ENCODE results near the gene TAS2R40. TPM values are rescaled to one million over a fixed set of nuclear protein-coding genes. Genes with fewer than 3 reads are reported as not detected.

TAS2R40 gene
- polyA plus RNA-seq, 2 of the 4 experiments (the other 2 are of a cell fraction): not detected

DNA sequence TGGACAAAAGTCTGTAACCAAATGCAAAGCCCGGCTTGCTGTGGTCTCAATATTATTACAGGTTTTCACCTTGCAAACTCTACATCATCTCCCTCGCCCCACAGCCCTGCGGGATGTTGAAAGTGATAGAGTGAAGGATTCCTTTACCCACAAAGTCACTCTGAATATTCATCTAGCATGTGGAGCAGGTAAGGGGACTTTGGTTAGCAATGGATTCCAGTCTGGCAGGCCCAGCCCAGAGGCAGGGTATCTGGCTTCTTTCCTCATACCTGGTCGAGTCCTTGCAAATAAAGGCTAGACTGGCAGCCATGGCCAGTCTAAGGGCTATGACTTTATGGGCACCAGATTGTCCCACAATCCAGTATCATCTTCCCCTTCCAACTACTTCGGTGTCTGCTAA is 3.2 kb downstream of the TAS2R40 start:
- Histone ChIP-seq H3K27ac (no peak overlapping the region), H3K4me2 (no peak overlapping the region), H3K4me1 (no peaks in the 10 kb centered on the region), H3K4me3 (no peak overlapping the region), H3K9me3 (no peaks in the 10 kb centered on the region)
- WGBS (ENCODE audit: missing lambda C conversion rate): 29% methylated on average over 5 of the region's 5 CpGs
- TF ChIP-seq POLR2A (IDR thresholded peaks at IDR 0.05; ENCODE audit: low read length) (no peak), ZNF302 (CRISPR knock-in tag; IDR thresholded peaks at IDR 0.05) (no peak), E2F6 (IDR thresholded peaks at IDR 0.05; ENCODE audit: borderline replicate concordance, low read depth) (no peak), ZSCAN20 (CRISPR knock-in tag; IDR thresholded peaks at IDR 0.05) (no peak), HOXB13 (CRISPR knock-in tag; IDR thresholded peaks at IDR 0.05; ENCODE audit: low read depth) (no peak), SREBF2 (IDR thresholded peaks at IDR 0.05) (no peak), EHMT2 (IDR thresholded peaks at IDR 0.05; ENCODE audit: low read depth) (no peak), KDM5A (IDR thresholded peaks at IDR 0.05) (no peak), FOXS1 (CRISPR knock-in tag; IDR thresholded peaks at IDR 0.05) (no peak), CBX2 (IDR thresholded peaks at IDR 0.05; ENCODE audit: borderline replicate concordance, low read depth) (no peak), KDM1A (IDR thresholded peaks at IDR 0.05; ENCODE audit: low read depth) (no peak), RCOR1 (IDR thresholded peaks at IDR 0.05; ENCODE audit: low read depth, low read length) (no peak), HOXA7 (CRISPR knock-in tag; IDR thresholded peaks at IDR 0.05) (no peak), MAFK (IDR thresholded peaks at IDR 0.05; ENCODE audit: partially characterized antibody) (no peak), CEBPB (IDR thresholded peaks at IDR 0.05) (no peak), RNF2 (IDR thresholded peaks at IDR 0.05; ENCODE audit: borderline replicate concordance, low read depth) (no peak), NPAS2 (CRISPR knock-in tag; IDR thresholded peaks at IDR 0.05; ENCODE audit: borderline replicate concordance) (no peak), TP53 (CRISPR knock-in tag; IDR thresholded peaks at IDR 0.05) (no peak)
- TF ChIP-seq, protein P1, sequence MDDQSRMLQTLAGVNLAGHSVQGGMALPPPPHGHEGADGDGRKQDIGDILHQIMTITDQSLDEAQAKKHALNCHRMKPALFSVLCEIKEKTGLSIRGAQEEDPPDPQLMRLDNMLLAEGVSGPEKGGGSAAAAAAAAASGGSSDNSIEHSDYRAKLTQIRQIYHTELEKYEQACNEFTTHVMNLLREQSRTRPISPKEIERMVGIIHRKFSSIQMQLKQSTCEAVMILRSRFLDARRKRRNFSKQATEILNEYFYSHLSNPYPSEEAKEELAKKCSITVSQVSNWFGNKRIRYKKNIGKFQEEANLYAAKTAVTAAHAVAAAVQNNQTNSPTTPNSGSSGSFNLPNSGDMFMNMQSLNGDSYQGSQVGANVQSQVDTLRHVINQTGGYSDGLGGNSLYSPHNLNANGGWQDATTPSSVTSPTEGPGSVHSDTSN (IDR thresholded peaks at IDR 0.05): no peak
- TF ChIP-seq, protein P2, sequence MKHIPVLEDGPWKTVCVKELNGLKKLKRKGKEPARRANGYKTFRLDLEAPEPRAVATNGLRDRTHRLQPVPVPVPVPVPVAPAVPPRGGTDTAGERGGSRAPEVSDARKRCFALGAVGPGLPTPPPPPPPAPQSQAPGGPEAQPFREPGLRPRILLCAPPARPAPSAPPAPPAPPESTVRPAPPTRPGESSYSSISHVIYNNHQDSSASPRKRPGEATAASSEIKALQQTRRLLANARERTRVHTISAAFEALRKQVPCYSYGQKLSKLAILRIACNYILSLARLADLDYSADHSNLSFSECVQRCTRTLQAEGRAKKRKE (CRISPR knock-in tag; IDR thresholded peaks at IDR 0.05; ENCODE audit: low read depth): no peak
- CTCF ChIA-PET: interaction anchor here (1.7 kb wide), 1 partner anchor 222 kb away, joined by 6 read pairs; no protein-coding TSS in a partner anchor
- DNase-seq (ENCODE audit: low read depth in 1 of 2, low spot score in 1 of 2) (no peak), FAIRE-seq (no peak), ATAC-seq (no peak)
- POLR2A ChIA-PET: interaction anchor here (0.7 kb wide), 1 partner anchor 216 kb away, joined by 4 read pairs; no protein-coding TSS in a partner anchor

GRCh38 chr7:143227806-143228205 is 6.0 kb downstream of the TAS2R40 start:
- 14% methylated on average over 1 of the region's 1 CpG for WGBS (ENCODE audit: missing lambda C conversion rate)
- no peak overlapping the region for H3K27ac ChIP-seq
- CTCF ChIA-PET: interaction anchor here (1.6 to 2.8 kb wide), 2 partner anchors 12 to 13 kb away, joined by 4 to 9 read pairs; no protein-coding TSS in a partner anchor
- DNase-seq (ENCODE audit: low read depth in 1 of 2, low spot score in 1 of 2) (no peak), ATAC-seq (no peak), FAIRE-seq (no peak)
- no peak overlapping the region for H3K4me2 ChIP-seq
- no peak overlapping the region for H3K4me3 ChIP-seq
- no peaks in the 10 kb centered on the region; the same call in 2 of the 3 replicates for H3K9me3 ChIP-seq
- TF ChIP-seq EHMT2 (IDR thresholded peaks at IDR 0.05; ENCODE audit: low read depth): no peak
- no peak for TF ChIP-seq HOXB13 (CRISPR knock-in tag; IDR thresholded peaks at IDR 0.05; ENCODE audit: low read depth)
- TF ChIP-seq, protein P3, sequence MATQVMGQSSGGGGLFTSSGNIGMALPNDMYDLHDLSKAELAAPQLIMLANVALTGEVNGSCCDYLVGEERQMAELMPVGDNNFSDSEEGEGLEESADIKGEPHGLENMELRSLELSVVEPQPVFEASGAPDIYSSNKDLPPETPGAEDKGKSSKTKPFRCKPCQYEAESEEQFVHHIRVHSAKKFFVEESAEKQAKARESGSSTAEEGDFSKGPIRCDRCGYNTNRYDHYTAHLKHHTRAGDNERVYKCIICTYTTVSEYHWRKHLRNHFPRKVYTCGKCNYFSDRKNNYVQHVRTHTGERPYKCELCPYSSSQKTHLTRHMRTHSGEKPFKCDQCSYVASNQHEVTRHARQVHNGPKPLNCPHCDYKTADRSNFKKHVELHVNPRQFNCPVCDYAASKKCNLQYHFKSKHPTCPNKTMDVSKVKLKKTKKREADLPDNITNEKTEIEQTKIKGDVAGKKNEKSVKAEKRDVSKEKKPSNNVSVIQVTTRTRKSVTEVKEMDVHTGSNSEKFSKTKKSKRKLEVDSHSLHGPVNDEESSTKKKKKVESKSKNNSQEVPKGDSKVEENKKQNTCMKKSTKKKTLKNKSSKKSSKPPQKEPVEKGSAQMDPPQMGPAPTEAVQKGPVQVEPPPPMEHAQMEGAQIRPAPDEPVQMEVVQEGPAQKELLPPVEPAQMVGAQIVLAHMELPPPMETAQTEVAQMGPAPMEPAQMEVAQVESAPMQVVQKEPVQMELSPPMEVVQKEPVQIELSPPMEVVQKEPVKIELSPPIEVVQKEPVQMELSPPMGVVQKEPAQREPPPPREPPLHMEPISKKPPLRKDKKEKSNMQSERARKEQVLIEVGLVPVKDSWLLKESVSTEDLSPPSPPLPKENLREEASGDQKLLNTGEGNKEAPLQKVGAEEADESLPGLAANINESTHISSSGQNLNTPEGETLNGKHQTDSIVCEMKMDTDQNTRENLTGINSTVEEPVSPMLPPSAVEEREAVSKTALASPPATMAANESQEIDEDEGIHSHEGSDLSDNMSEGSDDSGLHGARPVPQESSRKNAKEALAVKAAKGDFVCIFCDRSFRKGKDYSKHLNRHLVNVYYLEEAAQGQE (IDR thresholded peaks at IDR 0.05): no peak
- TF ChIP-seq CTCF (IDR thresholded peaks at IDR 0.05): no peak
- no peak for TF ChIP-seq FOSL2 (IDR thresholded peaks at IDR 0.05)
- TF ChIP-seq FOSL2 (CRISPR knock-in tag; IDR thresholded peaks at IDR 0.05): no peak
- TF ChIP-seq RARB (CRISPR knock-in tag; IDR thresholded peaks at IDR 0.05): no peak
- no peak for TF ChIP-seq CHD2 (IDR thresholded peaks at IDR 0.05; ENCODE audit: low read length, partially characterized antibody)
- no peak for TF ChIP-seq FOXS1 (CRISPR knock-in tag; IDR thresholded peaks at IDR 0.05)
- no peak for TF ChIP-seq RFX5 (IDR thresholded peaks at IDR 0.05)
- no peak for TF ChIP-seq ESRRA (IDR thresholded peaks at IDR 0.05; ENCODE audit: borderline replicate concordance, low read length)
- no peak for TF ChIP-seq SMC3 (IDR thresholded peaks at IDR 0.05)
- TF ChIP-seq EP300 (IDR thresholded peaks at IDR 0.05): no peak
- H3K4me1 ChIP-seq: no peaks in the 10 kb centered on the region
- POLR2A ChIA-PET: no interaction called here

All from A549 (cell line).